NCI-H1092 treated with DMSO at 0.1 percent for 48 hours (cell line): ENCODE measurements around the gene HFM1.
"Not testable (repeated sequence)": the region's sequence is repeated elsewhere in the genome, so short reads cannot be mapped to it uniquely, and the experiment has no call there.

Experiments
- DNase-seq: peaks from one replicate; lab custom pipeline; 2025; lab: John Stamatoyannopoulos, UW

Gene HFM1

GRCh38 chr1:91404151-91405012, at the start of gene HFM1:
HFM1 (minus strand) TSS chr1:91404837; CDS start chr1:91401082, 3,755 bp downstream.
- peak; percentile 91 for DNase-seq

GRCh38 chr1:91454136-91454535, 49.5 kb upstream of the HFM1 start:
- DNase-seq, result no peak

- DNase-seq, result no peak
Observed at GRCh38 chr1:91450260-91450659, 45.6 kb upstream of the HFM1 start.

- DNase-seq, result not testable (repeated sequence)
Observed at GRCh38 chr1:91447782-91448181, 43.1 kb upstream of the HFM1 start.

GRCh38 chr1:91441980-91442379, 37.3 kb upstream of the HFM1 start:
- not testable (repeated sequence) for DNase-seq

- DNase-seq, result peak; percentile 20
Observed at GRCh38 chr1:91440847-91441246, 36.2 kb upstream of the HFM1 start.

GRCh38 chr1:91439016-91439415, 34.4 kb upstream of the HFM1 start:
- no peak for DNase-seq

- DNase-seq, result peak; percentile 7
Observed at GRCh38 chr1:91428182-91428798, 23.7 kb upstream of the HFM1 start.

- peak; percentile 19 for DNase-seq
Observed at GRCh38 chr1:91427741-91428140, 23.1 kb upstream of the HFM1 start.

- DNase-seq, result not testable (repeated sequence)
Observed at GRCh38 chr1:91422523-91422922, 17.9 kb upstream of the HFM1 start.

- no peak for DNase-seq
Observed at GRCh38 chr1:91412371-91412770, 7.7 kb upstream of the HFM1 start.

- no peak for DNase-seq
Observed at GRCh38 chr1:91406773-91407389, 2.2 kb upstream of the HFM1 start.

- DNase-seq, result peak; percentile 41
Observed at GRCh38 chr1:91402023-91402422, 2.6 kb downstream of the HFM1 start.

- DNase-seq, result no peak
Observed at GRCh38 chr1:91400133-91400725, 4.4 kb downstream of the HFM1 start.

GRCh38 chr1:91398291-91398690, 6.3 kb downstream of the HFM1 start:
- DNase-seq, result no peak

GRCh38 chr1:91397605-91398004, 7.0 kb downstream of the HFM1 start:
- DNase-seq, result no peak

- DNase-seq, result no peak
Observed at GRCh38 chr1:91393042-91393441, 11.6 kb downstream of the HFM1 start.

GRCh38 chr1:91386109-91386508, 18.5 kb downstream of the HFM1 start:
- no peak for DNase-seq

- DNase-seq, result no peak
Observed at GRCh38 chr1:91383456-91383855, 21.2 kb downstream of the HFM1 start.

GRCh38 chr1:91381844-91382243, 22.8 kb downstream of the HFM1 start:
- DNase-seq, result no peak

GRCh38 chr1:91374086-91374485, 30.6 kb downstream of the HFM1 start:
- DNase-seq, result no peak

GRCh38 chr1:91372230-91372629, 32.4 kb downstream of the HFM1 start:
- not testable (repeated sequence) for DNase-seq

GRCh38 chr1:91349524-91349923, 55.1 kb downstream of the HFM1 start:
- no peak for DNase-seq
